ENCODE results near the gene SERP1.

The SERP1 gene

GRCh38 chr3:150545419-150546225 is 674 bp downstream of the SERP1 start:
- Mint-ChIP-seq H3K9me3 (no peaks in the 10 kb centered on the region), H3K4me1 (peaks cover 66% of the 10 kb centered on the region), H3K4me3 (peak overlapping the region; percentile 99), H3K27ac (peak overlapping the region; percentile 99), H3K36me3 (ENCODE audit: low read depth) (peaks cover 60% of the 10 kb centered on the region), H3K27me3 (no peaks in the 10 kb centered on the region)
- peak; percentile 9 for ATAC-seq
- peak; percentile 48 for DNase-seq

- DNase-seq (no peak), ATAC-seq (no peak)
- Mint-ChIP-seq H3K4me1 (peaks cover 63% of the 10 kb centered on the region), H3K9me3 (no peaks in the 10 kb centered on the region), H3K4me3 (peak overlapping the region; percentile 99), H3K36me3 (ENCODE audit: low read depth) (peaks cover 57% of the 10 kb centered on the region), H3K27me3 (no peaks in the 10 kb centered on the region), H3K27ac (peak overlapping the region; percentile 99)
These were observed 1.6 kb downstream of the SERP1 start for GRCh38 chr3:150544726-150545125.

GRCh38 chr3:150544041-150544440 is 2.3 kb downstream of the SERP1 start:
- Mint-ChIP-seq H3K4me3 (peak overlapping the region; percentile 99), H3K27me3 (no peaks in the 10 kb centered on the region), H3K9me3 (no peaks in the 10 kb centered on the region), H3K36me3 (ENCODE audit: low read depth) (peaks cover 52% of the 10 kb centered on the region), H3K4me1 (peaks cover 56% of the 10 kb centered on the region), H3K27ac (peak overlapping the region; percentile 99)
- DNase-seq (no peak), ATAC-seq (no peak)

- peak overlapping the region; percentile 99 for H3K27ac Mint-ChIP-seq
- ATAC-seq = no peak
- H3K4me3 Mint-ChIP-seq = peak overlapping the region; percentile 99
- peaks cover 50% of the 10 kb centered on the region for H3K36me3 Mint-ChIP-seq (ENCODE audit: low read depth)
- no peak for DNase-seq
- peaks cover 52% of the 10 kb centered on the region for H3K4me1 Mint-ChIP-seq
- no peaks in the 10 kb centered on the region for H3K27me3 Mint-ChIP-seq
- no peaks in the 10 kb centered on the region for H3K9me3 Mint-ChIP-seq
These were observed 2.8 kb downstream of the SERP1 start for GRCh38 chr3:150543531-150543930.

- H3K4me3 Mint-ChIP-seq = peak overlapping the region; percentile 99
- H3K36me3 Mint-ChIP-seq (ENCODE audit: low read depth) = peaks cover 47% of the 10 kb centered on the region
- peaks cover 48% of the 10 kb centered on the region for H3K4me1 Mint-ChIP-seq
- no peaks in the 10 kb centered on the region for H3K9me3 Mint-ChIP-seq
- ATAC-seq (no peak), DNase-seq (no peak)
- H3K27me3 Mint-ChIP-seq = no peaks in the 10 kb centered on the region
- H3K27ac Mint-ChIP-seq = no peak overlapping the region
These were observed 3.2 kb downstream of the SERP1 start for GRCh38 chr3:150543128-150543527.

- Mint-ChIP-seq H3K27ac (peak overlapping the region; percentile 30), H3K4me3 (no peak overlapping the region), H3K27me3 (no peaks in the 10 kb centered on the region), H3K36me3 (ENCODE audit: low read depth) (peaks cover 40% of the 10 kb centered on the region), H3K4me1 (peaks cover 39% of the 10 kb centered on the region), H3K9me3 (no peaks in the 10 kb centered on the region)
- no peak for ATAC-seq
- no peak for DNase-seq
These were observed 5.3 kb downstream of the SERP1 start for GRCh38 chr3:150540991-150541390.

GRCh38 chr3:150540297-150540696 is 6.0 kb downstream of the SERP1 start:
- no peak overlapping the region for H3K27ac Mint-ChIP-seq
- ATAC-seq (no peak), DNase-seq (no peak)
- H3K4me3 Mint-ChIP-seq = no peak overlapping the region
- H3K4me1 Mint-ChIP-seq = peaks cover 39% of the 10 kb centered on the region
- H3K9me3 Mint-ChIP-seq = no peaks in the 10 kb centered on the region
- peaks cover 37% of the 10 kb centered on the region for H3K36me3 Mint-ChIP-seq (ENCODE audit: low read depth)
- H3K27me3 Mint-ChIP-seq = no peaks in the 10 kb centered on the region

GRCh38 chr3:150538324-150539208 is 7.7 kb downstream of the SERP1 start:
- Mint-ChIP-seq H3K27ac (no peak overlapping the region), H3K9me3 (no peaks in the 10 kb centered on the region), H3K4me3 (no peak overlapping the region), H3K4me1 (peaks cover 25% of the 10 kb centered on the region), H3K36me3 (ENCODE audit: low read depth) (peaks cover 24% of the 10 kb centered on the region), H3K27me3 (no peaks in the 10 kb centered on the region)
- DNase-seq = no peak
- ATAC-seq = no peak

GRCh38 chr3:150535204-150535603 is 11.1 kb downstream of the SERP1 start:
- no peak for DNase-seq
- Mint-ChIP-seq H3K36me3 (ENCODE audit: low read depth) (no peaks in the 10 kb centered on the region), H3K27me3 (no peaks in the 10 kb centered on the region), H3K27ac (no peak overlapping the region), H3K4me3 (no peak overlapping the region), H3K9me3 (no peaks in the 10 kb centered on the region), H3K4me1 (peaks cover 12% of the 10 kb centered on the region)
- no peak for ATAC-seq

GRCh38 chr3:150531775-150532174 is 14.5 kb downstream of the SERP1 start:
- H3K4me3 Mint-ChIP-seq = no peak overlapping the region
- peaks cover 12% of the 10 kb centered on the region for H3K4me1 Mint-ChIP-seq
- H3K27me3 Mint-ChIP-seq = no peaks in the 10 kb centered on the region
- ATAC-seq (peak; percentile 93), DNase-seq (no peak)
- H3K9me3 Mint-ChIP-seq = no peaks in the 10 kb centered on the region
- H3K36me3 Mint-ChIP-seq (ENCODE audit: low read depth) = no peaks in the 10 kb centered on the region
- H3K27ac Mint-ChIP-seq = peak overlapping the region; percentile 41

- no peak for ATAC-seq
- no peaks in the 10 kb centered on the region for H3K9me3 Mint-ChIP-seq
- H3K4me3 Mint-ChIP-seq = no peak overlapping the region
- H3K27ac Mint-ChIP-seq = no peak overlapping the region
- H3K4me1 Mint-ChIP-seq = peaks cover 12% of the 10 kb centered on the region
- no peaks in the 10 kb centered on the region for H3K27me3 Mint-ChIP-seq
- no peaks in the 10 kb centered on the region for H3K36me3 Mint-ChIP-seq (ENCODE audit: low read depth)
- no peak for DNase-seq
These were observed 17.9 kb downstream of the SERP1 start for GRCh38 chr3:150528354-150528797.

- Mint-ChIP-seq H3K4me1 (peaks cover 12% of the 10 kb centered on the region), H3K27me3 (no peaks in the 10 kb centered on the region), H3K27ac (no peak overlapping the region), H3K36me3 (ENCODE audit: low read depth) (no peaks in the 10 kb centered on the region), H3K9me3 (no peaks in the 10 kb centered on the region), H3K4me3 (no peak overlapping the region)
- DNase-seq (no peak), ATAC-seq (no peak)
These were observed 18.6 kb downstream of the SERP1 start for GRCh38 chr3:150527464-150528255.

GRCh38 chr3:150523538-150523937 is 22.8 kb downstream of the SERP1 start:
- H3K36me3 Mint-ChIP-seq (ENCODE audit: low read depth) = no peaks in the 10 kb centered on the region
- no peaks in the 10 kb centered on the region for H3K27me3 Mint-ChIP-seq
- no peaks in the 10 kb centered on the region for H3K9me3 Mint-ChIP-seq
- ATAC-seq (no peak), DNase-seq (no peak)
- no peak overlapping the region for H3K4me3 Mint-ChIP-seq
- no peaks in the 10 kb centered on the region for H3K4me1 Mint-ChIP-seq
- H3K27ac Mint-ChIP-seq = no peak overlapping the region

- Mint-ChIP-seq H3K9me3 (peaks cover 7% of the 10 kb centered on the region), H3K4me3 (no peak overlapping the region), H3K36me3 (ENCODE audit: low read depth) (no peaks in the 10 kb centered on the region), H3K27me3 (peaks cover 4% of the 10 kb centered on the region), H3K4me1 (no peaks in the 10 kb centered on the region), H3K27ac (no peak overlapping the region)
- ATAC-seq (no peak), DNase-seq (no peak)
These were observed 24.8 kb downstream of the SERP1 start for GRCh38 chr3:150521463-150521862.

Measured in activated naive CD8-positive, alpha-beta T cell treated with anti-CD3 and anti-CD28 coated beads, Interleukin-2, amount 50 U/mL, for 24 hours (primary cell).